NCI-H187 treated with DMSO at 0.1 percent for 48 hours (cell line): Measurements from ENCODE around the gene NANOGP8.
"Not testable (repeated sequence)": the region's sequence is repeated elsewhere in the genome, so short reads cannot be mapped to it uniquely, and the experiment has no call there.

Source experiments
- DNase-seq: peaks from one replicate; lab custom pipeline; 2025; lab: John Stamatoyannopoulos, UW

Gene NANOGP8

GRCh38 chr15:35092846-35093245 is 7.8 kb upstream of the NANOGP8 start:
- no peak for DNase-seq

GRCh38 chr15:35092311-35092710 is 7.2 kb upstream of the NANOGP8 start:
- no peak for DNase-seq

- no peak for DNase-seq
These were observed 5.2 kb upstream of the NANOGP8 start for GRCh38 chr15:35090104-35090807.

GRCh38 chr15:35089551-35089950 is 4.5 kb upstream of the NANOGP8 start:
- DNase-seq, result no peak

GRCh38 chr15:35088329-35088728 is 3.2 kb upstream of the NANOGP8 start:
- DNase-seq, result no peak

- DNase-seq, result no peak
These were observed 2.7 kb upstream of the NANOGP8 start for GRCh38 chr15:35087759-35088158.

GRCh38 chr15:35082371-35083348 is 2.4 kb downstream of the NANOGP8 start:
- DNase-seq, result not testable (repeated sequence)

GRCh38 chr15:35081626-35082365 is 3.3 kb downstream of the NANOGP8 start:
- DNase-seq, result not testable (repeated sequence)

- DNase-seq, result no peak
These were observed 4.9 kb downstream of the NANOGP8 start for GRCh38 chr15:35080226-35080625.

GRCh38 chr15:35078221-35078915 is 6.7 kb downstream of the NANOGP8 start:
- DNase-seq, result no peak

- no peak for DNase-seq
These were observed 14.0 kb downstream of the NANOGP8 start for GRCh38 chr15:35071106-35071505.

GRCh38 chr15:35068846-35069475 is 16.1 kb downstream of the NANOGP8 start:
- DNase-seq, result no peak

- no peak for DNase-seq
These were observed 17.4 kb downstream of the NANOGP8 start for GRCh38 chr15:35067496-35068347.

- no peak for DNase-seq
These were observed 19.0 kb downstream of the NANOGP8 start for GRCh38 chr15:35066094-35066493.

- no peak for DNase-seq
These were observed 20.4 kb downstream of the NANOGP8 start for GRCh38 chr15:35064576-35065190.

- no peak for DNase-seq
These were observed 22.4 kb downstream of the NANOGP8 start for GRCh38 chr15:35062738-35063099.

- no peak for DNase-seq
These were observed 23.0 kb downstream of the NANOGP8 start for GRCh38 chr15:35061825-35062737.

- no peak for DNase-seq
These were observed 23.8 kb downstream of the NANOGP8 start for GRCh38 chr15:35061161-35061824.
